Omental fat pad (tissue), 4 donors: Measurements from ENCODE around the gene SMAD6. TPM values are rescaled to one million over a fixed set of nuclear protein-coding genes. Genes with fewer than 3 reads are reported as not detected.

Source experiments
- ATAC-seq: fragments of 150-250 bp; one replicate; pipeline ENCODE4 v1.9.1; 2016; ENCODE audit warnings: mild to moderate bottlenecking, moderate library complexity; ENCODE audit not compliant: low FRiP score
- DNase-seq: peaks from one replicate; pipeline ENCODE4 v3.0.0-alpha.2; 2019; ENCODE audit warnings: low spot score
- CTCF ChIP-seq, 3 donors: fragments of 450-650 bp; IDR thresholded peaks; one replicate each; pipeline ENCODE4 v1.5.1; 2016 to 2017; ENCODE audit warnings: antibody characterized with exemption in 3 of 3, mild to moderate bottlenecking in 3 of 3, moderate library complexity in 2 of 3
- total RNA-seq, 4 donors: library from RNA; depleted of rRNA; stranded (reverse); fragments of >200 nt; gene quantifications; one replicate each; pipeline ENCODE4 v1.1.0, GENCODE V29; 2016

Gene SMAD6
- total RNA-seq: 10 to 100 TPM; 15.6 to 44.9 (median 23.8) TPM

- TF ChIP-seq CTCF (IDR thresholded peaks at IDR 0.05): no peak
- ATAC-seq (peak; percentile 58), DNase-seq (peak; percentile 79)
Observed at GRCh38 chr15:66702035-66702786, at the start of gene SMAD6. SMAD6 (plus strand) TSS chr15:66702236; CDS start chr15:66703259, 1,023 bp downstream.

DNA sequence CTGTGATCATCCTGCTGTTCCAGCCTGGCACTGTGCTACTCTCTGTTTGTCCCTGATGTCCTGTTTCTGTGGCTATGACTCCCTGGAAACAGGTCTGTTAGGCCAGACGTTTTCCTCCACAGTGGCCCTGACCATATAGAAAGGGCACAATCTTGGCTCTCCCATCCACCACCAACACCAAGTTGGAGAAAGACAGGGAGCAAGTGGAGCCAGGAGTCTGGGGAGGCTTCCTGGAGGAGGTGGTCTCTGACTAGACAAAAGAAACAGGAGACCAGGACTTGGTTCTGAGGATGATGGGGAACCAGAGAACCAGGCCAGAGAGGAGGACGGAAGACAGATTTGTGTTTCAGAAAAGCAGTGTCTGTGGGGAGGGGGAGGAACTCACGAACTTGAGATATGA is 49.2 kb upstream of the SMAD6 start:
- no peak for TF ChIP-seq CTCF (IDR thresholded peaks at IDR 0.05)
- DNase-seq: no peak
- ATAC-seq: no peak

DNA sequence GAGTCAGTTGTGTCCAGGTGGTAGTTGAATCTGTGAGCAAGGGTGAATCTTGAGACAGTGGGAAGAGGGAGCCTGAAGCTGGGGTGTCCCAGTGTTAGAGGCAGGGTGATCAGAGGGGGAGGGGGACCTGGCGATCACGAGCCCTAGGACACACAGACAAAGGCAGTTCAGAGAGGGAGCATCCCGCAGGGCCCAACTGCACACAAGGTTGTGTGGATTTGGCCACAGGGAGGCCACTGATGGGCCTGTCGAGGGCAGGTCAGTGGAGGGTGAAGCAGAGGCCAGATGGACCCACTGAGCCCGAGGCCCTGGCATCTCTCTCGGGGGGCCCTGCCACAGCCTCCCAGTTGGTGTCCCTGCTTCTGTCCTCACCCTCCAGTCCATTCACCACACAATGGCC is 48.6 kb upstream of the SMAD6 start:
- no peak for TF ChIP-seq CTCF (IDR thresholded peaks at IDR 0.05)
- DNase-seq (no peak), ATAC-seq (no peak)

DNA sequence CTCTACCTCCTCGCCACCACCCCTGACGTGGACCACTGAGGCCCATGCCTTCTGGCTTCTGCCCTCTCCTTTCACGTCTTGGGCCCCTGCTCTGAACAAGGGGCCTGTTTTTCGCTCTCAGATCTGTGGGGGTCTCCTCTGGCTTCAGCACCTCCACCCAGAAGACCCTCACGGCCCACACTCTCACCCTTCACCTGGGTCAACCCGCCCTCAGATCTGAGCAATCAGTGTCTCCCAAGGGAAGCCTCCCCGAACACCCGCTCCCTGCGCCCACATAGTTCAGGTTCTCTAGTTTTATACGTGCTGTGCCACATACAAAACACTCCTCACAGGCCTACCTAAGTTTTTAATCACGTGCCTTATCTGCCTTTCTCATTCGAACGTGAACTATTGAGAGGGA is 48.2 kb upstream of the SMAD6 start:
- ATAC-seq (no peak), DNase-seq (no peak)
- TF ChIP-seq CTCF (IDR thresholded peaks at IDR 0.05): no peak

DNA sequence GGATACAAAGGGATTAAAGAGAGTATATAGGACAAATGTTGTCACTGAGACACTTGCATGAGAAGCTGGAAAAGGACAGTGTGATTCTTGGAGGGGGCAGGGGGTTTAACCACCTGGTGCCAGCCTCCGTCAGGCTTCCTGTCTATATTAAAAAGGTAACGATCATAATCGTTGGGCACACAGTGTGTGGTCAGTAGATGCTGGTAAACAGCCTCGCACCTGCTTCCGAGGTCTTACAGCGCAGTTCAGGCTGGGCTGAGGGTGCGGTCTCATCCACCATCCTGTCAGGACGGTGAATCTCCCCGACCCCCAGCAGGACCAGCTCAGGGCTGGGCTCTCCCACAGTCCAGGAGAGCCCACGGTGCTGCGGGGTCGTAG is 47.7 kb upstream of the SMAD6 start:
- no peak for TF ChIP-seq CTCF (IDR thresholded peaks at IDR 0.05)
- DNase-seq: no peak
- ATAC-seq: no peak

DNA sequence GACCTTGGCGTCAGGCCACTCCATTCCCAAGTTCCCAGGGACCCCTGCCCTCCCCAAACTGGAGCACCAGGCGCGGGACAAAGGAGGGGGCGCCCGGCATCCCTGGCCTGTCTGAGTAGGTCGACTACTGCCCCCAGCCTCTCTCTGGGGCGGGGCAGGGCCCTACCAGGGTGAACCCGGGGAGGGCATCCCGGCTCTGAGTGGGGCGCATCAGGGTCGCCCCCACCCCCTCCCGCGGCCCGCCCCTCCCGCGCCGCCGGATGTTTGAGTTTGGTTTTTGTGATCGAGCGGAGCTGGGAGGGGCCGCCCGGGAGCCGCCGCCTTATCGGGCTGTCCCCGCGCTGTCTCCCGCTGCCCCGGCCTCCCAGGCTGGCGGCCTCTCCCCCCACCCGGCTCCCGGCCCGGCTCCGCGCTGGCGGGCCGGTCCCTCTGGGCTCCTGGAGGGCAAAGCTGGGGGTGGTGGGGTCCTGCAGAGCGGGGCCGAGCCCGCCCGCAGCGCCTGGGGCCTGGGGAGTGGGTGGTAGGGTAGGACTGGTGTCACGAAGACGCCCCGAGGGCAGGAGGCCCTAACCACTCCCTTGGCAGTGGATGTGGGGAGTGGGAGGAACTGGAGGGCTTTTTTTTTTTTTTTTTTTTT is 47.2 kb upstream of the SMAD6 start:
- TF ChIP-seq CTCF (IDR thresholded peaks at IDR 0.05): no peak
- ATAC-seq: peak; percentile 27
- DNase-seq: no peak

DNA sequence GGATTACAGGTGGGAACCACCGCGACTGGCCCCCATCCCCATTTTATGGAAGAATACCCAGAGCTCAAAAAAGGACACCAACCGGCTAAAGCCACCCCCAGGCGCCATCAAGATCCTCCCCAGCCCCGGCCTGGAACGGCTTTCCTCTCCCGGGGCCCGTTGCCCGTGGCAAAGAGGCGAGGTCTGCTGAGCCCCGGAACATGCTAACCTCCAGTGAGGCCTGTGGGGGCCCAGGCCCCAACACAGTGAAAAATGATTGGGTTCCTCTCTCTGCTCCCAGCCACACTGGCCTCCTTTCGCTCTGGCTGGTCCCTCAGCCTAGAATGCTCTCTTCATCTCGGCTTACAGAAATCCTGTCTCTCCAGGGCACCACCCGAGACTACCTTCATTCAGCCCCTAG is 46.5 kb upstream of the SMAD6 start:
- ATAC-seq (no peak), DNase-seq (no peak)
- TF ChIP-seq CTCF (IDR thresholded peaks at IDR 0.05): no peak
